AG09319 (cell line): Measurements from ENCODE around the gene AADACL3.
"Not testable (repeated sequence)": the region's sequence is repeated elsewhere in the genome, so short reads cannot be mapped to it uniquely, and the experiment has no call there.

ENCODE experiments used
- DNase-seq: peaks from one replicate; pipeline ENCODE4 v3.0.0-alpha.2; 2010; ENCODE audit warnings: low read depth; ENCODE audit errors: extremely low read depth
- TF ChIP-seq, protein P1 (sequence below): IDR thresholded peaks from 2 replicates; pipeline ENCODE4 v1.5.1; 2011; ENCODE audit warnings: low read depth, mild to moderate bottlenecking, inconsistent platforms, low read length, moderate library complexity

The AADACL3 gene

DNA sequence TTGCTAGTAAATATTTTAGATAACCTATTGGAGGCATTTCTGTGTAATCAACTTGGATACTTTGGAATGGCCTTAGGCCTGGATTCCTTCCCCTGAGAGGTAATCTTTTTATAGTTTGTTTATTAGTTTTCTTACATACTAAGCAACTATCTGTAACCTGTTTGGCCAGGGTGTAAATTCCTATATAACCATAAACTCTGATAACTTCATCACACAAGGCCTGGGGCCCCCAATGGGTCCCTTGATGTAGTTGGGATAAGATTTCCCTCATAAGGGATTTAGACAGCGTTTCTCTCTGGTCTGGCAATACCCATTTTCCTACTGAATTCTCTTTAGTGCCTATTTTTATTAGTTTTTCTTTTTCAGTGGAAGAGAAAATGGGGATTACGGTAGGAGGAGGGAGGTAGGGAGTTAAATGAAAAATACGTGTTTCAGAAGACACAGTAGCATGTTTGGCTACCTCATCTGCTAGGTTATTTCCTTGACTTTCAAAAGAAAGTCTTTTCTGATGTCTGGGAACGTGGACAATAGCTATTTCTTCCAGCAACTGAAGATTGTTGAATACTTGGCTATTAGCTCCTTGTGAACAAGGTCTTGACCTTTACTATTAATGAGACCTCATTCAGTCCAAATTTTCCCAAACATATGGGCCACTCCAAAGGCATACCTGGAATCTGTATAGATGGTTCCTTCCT lies 7.4 kb upstream of the AADACL3 start:
- DNase-seq = no peak
- TF ChIP-seq, protein P1, sequence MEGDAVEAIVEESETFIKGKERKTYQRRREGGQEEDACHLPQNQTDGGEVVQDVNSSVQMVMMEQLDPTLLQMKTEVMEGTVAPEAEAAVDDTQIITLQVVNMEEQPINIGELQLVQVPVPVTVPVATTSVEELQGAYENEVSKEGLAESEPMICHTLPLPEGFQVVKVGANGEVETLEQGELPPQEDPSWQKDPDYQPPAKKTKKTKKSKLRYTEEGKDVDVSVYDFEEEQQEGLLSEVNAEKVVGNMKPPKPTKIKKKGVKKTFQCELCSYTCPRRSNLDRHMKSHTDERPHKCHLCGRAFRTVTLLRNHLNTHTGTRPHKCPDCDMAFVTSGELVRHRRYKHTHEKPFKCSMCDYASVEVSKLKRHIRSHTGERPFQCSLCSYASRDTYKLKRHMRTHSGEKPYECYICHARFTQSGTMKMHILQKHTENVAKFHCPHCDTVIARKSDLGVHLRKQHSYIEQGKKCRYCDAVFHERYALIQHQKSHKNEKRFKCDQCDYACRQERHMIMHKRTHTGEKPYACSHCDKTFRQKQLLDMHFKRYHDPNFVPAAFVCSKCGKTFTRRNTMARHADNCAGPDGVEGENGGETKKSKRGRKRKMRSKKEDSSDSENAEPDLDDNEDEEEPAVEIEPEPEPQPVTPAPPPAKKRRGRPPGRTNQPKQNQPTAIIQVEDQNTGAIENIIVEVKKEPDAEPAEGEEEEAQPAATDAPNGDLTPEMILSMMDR = no peak

DNA sequence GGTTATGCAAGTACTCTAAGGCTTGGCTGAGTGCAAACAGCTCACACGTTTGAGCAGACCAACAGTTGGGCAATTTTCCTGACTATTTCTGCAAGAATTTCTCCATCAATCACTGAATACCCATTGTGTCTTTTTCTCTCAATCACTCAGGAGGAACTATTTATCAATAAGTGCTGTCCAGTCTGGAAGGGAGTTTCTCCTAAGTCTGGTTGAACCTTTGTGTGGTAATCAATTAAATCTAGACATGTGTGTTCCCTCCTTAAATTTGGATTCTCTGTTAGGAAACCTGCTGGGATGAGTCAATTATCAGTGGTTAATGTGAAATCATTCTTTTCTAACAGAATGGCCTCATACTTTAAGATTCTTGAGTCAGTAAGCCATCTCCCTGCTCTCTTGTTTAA lies 6.8 kb upstream of the AADACL3 start:
- DNase-seq = no peak
- TF ChIP-seq, protein P1 = no peak

DNA sequence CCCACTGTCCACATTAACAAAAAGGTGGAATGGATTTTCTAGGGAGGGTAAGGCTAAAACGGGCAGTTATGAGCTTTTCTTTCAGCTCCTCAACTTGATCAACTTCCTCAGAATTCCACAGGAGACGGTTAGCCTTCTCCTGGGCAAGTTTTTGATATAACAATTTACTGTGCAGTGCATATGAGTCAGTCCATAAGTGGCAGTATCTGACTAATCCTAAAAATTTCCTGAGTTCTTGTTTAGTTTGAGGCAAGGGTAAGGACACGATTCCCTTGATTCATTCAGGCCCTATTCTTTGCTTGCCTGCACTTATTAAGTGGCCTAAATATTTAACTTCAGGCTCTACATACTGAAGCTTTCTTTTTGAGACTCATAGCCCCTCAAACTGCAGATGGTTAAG lies 6.2 kb upstream of the AADACL3 start:
- TF ChIP-seq, protein P1 = no peak
- no peak for DNase-seq

DNA sequence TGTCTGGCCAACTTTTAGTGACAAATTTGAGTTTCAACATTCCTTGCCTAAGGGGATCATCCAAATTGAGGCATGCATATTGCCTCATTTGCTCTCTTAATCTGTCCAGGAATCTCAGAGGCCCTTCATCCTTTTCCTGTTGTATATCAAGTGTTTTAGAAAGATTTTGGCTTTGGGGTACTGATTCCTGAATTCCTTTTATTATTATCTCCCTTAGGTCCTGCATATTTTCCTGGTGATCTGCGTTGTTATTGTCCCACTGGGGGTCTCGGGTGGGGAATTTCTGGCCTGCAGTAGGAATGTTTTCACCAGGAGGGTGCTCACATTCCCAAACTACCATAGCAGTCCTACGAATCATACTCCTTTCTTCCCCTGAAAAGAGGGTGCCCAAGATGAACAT lies 4.4 kb upstream of the AADACL3 start:
- DNase-seq = no peak
- TF ChIP-seq, protein P1 = no peak

DNA sequence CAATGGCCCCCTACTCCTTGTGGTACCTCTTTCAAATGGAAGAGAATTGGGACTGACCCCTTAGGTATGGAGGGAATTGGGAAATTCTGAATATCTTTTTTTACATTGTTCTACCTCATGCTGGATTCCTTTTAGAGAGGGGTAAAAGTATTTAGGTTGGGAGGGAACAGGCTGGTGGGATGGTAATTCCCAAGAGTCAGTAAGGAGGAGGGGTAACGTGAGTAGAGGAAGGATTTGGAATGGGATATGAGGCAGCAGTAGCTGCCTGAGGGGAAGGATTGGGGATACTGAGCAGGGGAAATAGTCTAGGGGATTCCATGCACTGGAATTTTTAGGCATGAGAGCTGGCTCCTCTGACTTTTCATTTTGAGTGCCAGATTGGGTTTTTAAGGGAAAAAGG lies 3.8 kb upstream of the AADACL3 start:
- TF ChIP-seq, protein P1 = no peak
- no peak for DNase-seq

DNA sequence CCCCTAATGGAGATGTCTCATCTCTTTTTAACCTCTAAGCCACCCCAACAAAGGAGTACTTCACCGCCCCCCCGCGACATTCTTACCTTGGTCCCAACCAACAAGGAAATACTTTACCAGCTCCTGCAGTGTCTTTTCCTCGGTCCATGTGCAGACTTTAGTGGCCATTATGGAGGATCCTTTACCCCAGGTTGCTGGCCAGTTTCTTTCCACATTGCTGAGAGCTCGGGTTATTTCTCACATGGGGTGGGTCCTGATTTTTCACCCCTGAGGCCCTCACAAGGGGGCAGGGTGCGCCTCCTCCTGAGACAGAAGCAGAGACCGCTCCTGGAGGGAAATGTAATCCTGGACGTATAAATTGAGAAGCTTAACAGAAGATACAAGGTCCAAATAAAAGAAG lies 3.0 kb upstream of the AADACL3 start:
- TF ChIP-seq, protein P1 = no peak
- no peak for DNase-seq

DNA sequence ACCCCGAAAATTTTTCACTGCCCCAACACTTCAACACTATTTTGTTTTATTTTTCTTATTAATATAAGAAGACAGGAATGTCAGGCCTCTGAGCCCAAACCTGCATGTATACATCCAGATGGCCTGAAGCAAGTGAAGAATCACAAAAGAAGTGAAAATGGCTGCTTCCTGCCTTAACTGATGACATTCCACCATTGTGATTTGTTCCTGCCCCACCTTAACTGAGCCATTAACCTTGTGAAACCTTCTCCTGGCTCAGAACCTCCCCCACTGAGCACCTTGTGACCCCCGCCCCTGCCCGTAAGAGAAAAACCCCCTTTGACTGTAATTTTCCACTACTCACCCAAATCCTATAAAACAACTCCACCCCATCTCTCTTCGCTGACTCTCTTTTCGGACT lies 2.3 kb upstream of the AADACL3 start:
- DNase-seq = not testable (repeated sequence)

DNA sequence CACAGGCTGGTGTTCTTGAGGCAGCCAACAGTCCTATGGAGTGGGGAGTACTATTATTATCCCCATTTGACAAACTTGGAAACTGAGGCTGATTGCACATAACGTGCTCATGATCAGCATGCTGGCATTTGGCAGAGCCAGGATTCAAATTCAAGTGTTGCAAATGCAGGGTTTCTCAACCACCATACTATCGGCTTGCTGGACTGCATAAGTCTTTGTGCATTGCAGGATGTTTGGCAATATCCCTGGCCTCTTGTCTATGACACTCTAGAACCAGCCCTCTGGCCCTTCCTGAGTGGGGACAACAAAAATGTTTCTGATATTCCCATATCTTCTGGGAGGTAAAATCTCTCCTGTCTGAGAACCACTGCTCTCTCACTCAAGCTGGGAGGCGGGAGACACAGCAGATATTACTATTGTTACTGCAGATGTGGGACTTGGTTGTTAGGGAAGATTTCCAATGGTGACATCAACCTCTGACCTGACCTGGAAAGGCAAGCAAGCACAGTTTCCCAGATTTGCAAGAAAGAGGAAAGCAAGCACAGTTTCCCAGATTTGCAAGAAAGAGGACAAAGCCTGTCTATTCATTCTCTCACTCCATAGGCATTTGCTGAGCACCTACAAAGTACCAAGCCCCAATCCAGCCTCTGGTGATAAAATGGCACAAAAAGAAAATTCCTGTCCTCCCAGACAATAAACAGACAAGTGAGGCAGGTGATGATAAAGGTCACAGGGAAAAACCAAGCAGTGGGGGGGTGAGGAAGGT lies 1.0 kb upstream of the AADACL3 start:
- TF ChIP-seq, protein P1 = no peak
- no peak for DNase-seq
